HepG2 (cell line): ENCODE data around the gene COL27A1. TPM values are rescaled to one million over a fixed set of nuclear protein-coding genes. Genes with fewer than 3 reads are reported as not detected.

Experiments used
- ATAC-seq: fragments of 200-7000 bp; cut with Tn5 transposase; 3 replicates; pipeline ENCODE4 v1.9.1; 2020; ENCODE audit warnings: mild to moderate bottlenecking, moderate library complexity
- BruUV-seq: library from RNA; stranded (reverse); fragments of 400-500 nt; replicated peaks from 2 replicates; lab custom pipeline; 2021; lab: Mats Ljungman, UMichigan
- CTCF ChIA-PET: fragments of 300-600 bp; formaldehyde crosslinking; extraction: SDS; loops from one replicate; lab custom pipeline; 2021; ENCODE audit warnings: low total read pairs, inconsistent platforms, low intra/inter-chr PET ratio; lab: Yijun Ruan, JAX
- POLR2A ChIA-PET: fragments of 350-600 bp; sonication (Branson Sonifier 250); formaldehyde crosslinking; loops from one replicate; lab custom pipeline; 2020; ENCODE audit warnings: antibody characterized with exemption, inconsistent platforms; lab: Yijun Ruan, JAX
- DNase-seq: peaks from one replicate; pipeline ENCODE4 v3.0.0-alpha.2; 2015; ENCODE audit warnings: low spot score
- FAIRE-seq: peaks from 3 replicates; lab custom pipeline; 2011; peaks lifted over from hg19 to GRCh38; lab: Jason Lieb, UNC
- H2AFZ ChIP-seq: one replicate; pipeline ENCODE4 v1.6.1; 2011; ENCODE audit warnings: low read length, inconsistent platforms
- H3K27ac ChIP-seq: fragments of 300-600 bp; 3 replicates; pipeline ENCODE4 v1.8.0; 2011; ENCODE audit warnings: mixed run types, mild to moderate bottlenecking, mixed read lengths, low read length, inconsistent platforms; ENCODE audit not compliant: insufficient read depth; ENCODE audit errors: extremely low read length
- H3K27me3 ChIP-seq, 2 experiments: fragments of 200-600 bp in 1 of 2; 2 replicates in 1 of 2; 3 replicates in 1 of 2; pipeline versions ENCODE4 v1.6.0 to v1.8.0; 2011; ENCODE audit warnings: low read length in 2 of 2, mild to moderate bottlenecking in 2 of 2, moderate library complexity in 2 of 2, inconsistent platforms in 1 of 2; ENCODE audit not compliant: insufficient read depth in 2 of 2, control insufficient read depth in 1 of 2
- H3K36me3 ChIP-seq, 2 experiments: fragments of 200-600 bp in 1 of 2; replicated peaks in 1 of 2; 2 replicates in 1 of 2; 3 replicates in 1 of 2; pipeline versions ENCODE4 v1.5.1 to v1.8.0; 2011; ENCODE audit warnings: low read length in 2 of 2, inconsistent platforms in 1 of 2; ENCODE audit not compliant: insufficient read depth in 2 of 2, control insufficient read depth in 1 of 2
- H3K4me1 ChIP-seq: 2 replicates; pipeline ENCODE4 v1.5.1; 2012; ENCODE audit warnings: low read length, inconsistent platforms; ENCODE audit not compliant: insufficient read depth
- H3K4me2 ChIP-seq: 2 replicates; pipeline ENCODE4 v1.6.0; 2011; ENCODE audit warnings: low read depth, low read length, inconsistent platforms
- H3K4me3 ChIP-seq, 3 experiments: fragments of 200-600 bp in 1 of 3; sonication (generic), shearing (Covaris generic) in 1 of 3; replicated peaks in 1 of 3; 2 replicates each; pipeline ENCODE4 v1.5.1; 2011 to 2016; ENCODE audit warnings: low read length in 3 of 3, inconsistent platforms in 2 of 3, low read depth in 2 of 3, mild to moderate bottlenecking in 2 of 3, control low read depth in 1 of 3, mixed read lengths in 1 of 3; ENCODE audit not compliant: insufficient read depth in 1 of 3
- H3K79me2 ChIP-seq: one replicate; pipeline ENCODE4 v1.6.1; 2011; ENCODE audit warnings: low read length, inconsistent platforms; ENCODE audit not compliant: insufficient read depth
- H3K9ac ChIP-seq: 2 replicates; pipeline ENCODE4 v1.6.0; 2011; ENCODE audit warnings: mild to moderate bottlenecking, low read depth, low read length, inconsistent platforms; ENCODE audit not compliant: insufficient read depth
- H3K9me3 ChIP-seq: 2 replicates; pipeline ENCODE4 v1.5.1; 2012; ENCODE audit warnings: mild to moderate bottlenecking, low read length
- H4K20me1 ChIP-seq: 2 replicates; pipeline ENCODE4 v1.6.0; 2011; ENCODE audit warnings: inconsistent platforms, mild to moderate bottlenecking, low read length, moderate library complexity; ENCODE audit not compliant: insufficient read depth
- AGO2 ChIP-seq: fragments of 200-400 bp; formaldehyde crosslinking; optimal IDR thresholded peaks from 2 replicates; pipeline ENCODE3; 2017; ENCODE audit warnings: mild to moderate bottlenecking, low read depth, low read length, moderate library complexity
- HHEX ChIP-seq: IDR thresholded peaks from 2 replicates; pipeline ENCODE4 v1.6.1; 2016; ENCODE audit warnings: control low read depth
- KAT8 ChIP-seq: IDR thresholded peaks from 2 replicates; pipeline ENCODE4 v1.6.1; 2016; ENCODE audit warnings: missing genetic modification reagents, missing compliant biosample characterization
- KLF15 ChIP-seq: sonication (generic); formaldehyde crosslinking; IDR thresholded peaks from 2 replicates; pipeline ENCODE4 v1.8.1; 2023; ENCODE audit warnings: borderline replicate concordance, mild to moderate bottlenecking, inconsistent platforms, missing genetic modification reagents, mixed read lengths
- RBM22 ChIP-seq: fragments of 200-400 bp; formaldehyde crosslinking; optimal IDR thresholded peaks from 2 replicates; pipeline ENCODE3; 2017; ENCODE audit warnings: mild to moderate bottlenecking, low read length, moderate library complexity
- SP1 ChIP-seq, 2 experiments: fragments of 450-650 bp in 1 of 2; sonication (generic) in 1 of 2; formaldehyde crosslinking in 1 of 2; IDR thresholded peaks; 2 replicates each; pipeline versions ENCODE4 v1.4.0 to v1.6.1; 2016 to 2020; ENCODE audit warnings: missing genetic modification reagents in 1 of 2
- ZNF589 ChIP-seq: sonication (generic); formaldehyde crosslinking; conservative IDR thresholded peaks from 2 replicates; pipeline ENCODE4 v1.8.0; 2022; ENCODE audit warnings: mild to moderate bottlenecking, moderate library complexity, missing genetic modification reagents
- WGBS: methylation state at CpG from one replicate; pipeline ENCODE4 v1.1.6; 2017; ENCODE audit warnings: low lambda C conversion rate; 5-methylcytosine and 5-hydroxymethylcytosine counted together
- in situ Hi-C: cut with HindIII; loops from 2 replicates; pipeline ENCODE4 v1.10.0; 2017; ENCODE audit warnings: low pct_unique_long_range_greater_than_20kb; ENCODE audit not compliant: extremely low pct_ligation_motif_present
- intact Hi-C: fragments of 100-400 bp; cut with micrococcal nuclease; formaldehyde crosslinking; loops from one replicate; pipeline ENCODE4 v1.10.0; 2022; ENCODE audit not compliant: unreplicated experiment
- polyA plus RNA-seq, 8 experiments: library from polyadenylated mRNA; depleted of rRNA in 3 of 8; stranded (reverse) in 7 of 8; unstranded in 1 of 8; fragments of >200 nt; fragmentation: Illumina TruSeq in 4 of 8; extraction: Trizol in 4 of 8; gene quantifications; 2 replicates each; pipeline versions ENCODE4 v1.2.1 to v1.2.3, GENCODE V29; 2011 to 2016; ENCODE audit warnings: low read depth in 4 of 8, missing spikeins in 1 of 8, mixed read lengths in 1 of 8; ENCODE audit not compliant: insufficient read depth in 1 of 8
- total RNA-seq, 5 experiments: library from RNA; depleted of rRNA; stranded (reverse); fragments of >200 nt; fragmentation: Illumina TruSeq; extraction: Trizol; gene quantifications; 2 replicates each; pipeline ENCODE4 v1.2.3, GENCODE V29; 2016; ENCODE audit warnings: low read depth in 1 of 5
- TF ChIP-seq, protein P1 (sequence below): sonication (generic); formaldehyde crosslinking; IDR thresholded peaks from 2 replicates; pipeline ENCODE4 v1.4.0; 2020; ENCODE audit warnings: missing genetic modification reagents
- TF ChIP-seq, protein P2 (sequence below): sonication (generic); formaldehyde crosslinking; IDR thresholded peaks from 2 replicates; pipeline ENCODE4 v1.5.1; 2020; ENCODE audit warnings: mild to moderate bottlenecking, moderate library complexity, missing genetic modification reagents

The COL27A1 gene
- total and polyA plus RNA-seq, 2 of the 13 experiments (the other 11 are each of a cell fraction or from before 2014, with no cell fraction given): 71.3 to 89.1 TPM

DNA sequence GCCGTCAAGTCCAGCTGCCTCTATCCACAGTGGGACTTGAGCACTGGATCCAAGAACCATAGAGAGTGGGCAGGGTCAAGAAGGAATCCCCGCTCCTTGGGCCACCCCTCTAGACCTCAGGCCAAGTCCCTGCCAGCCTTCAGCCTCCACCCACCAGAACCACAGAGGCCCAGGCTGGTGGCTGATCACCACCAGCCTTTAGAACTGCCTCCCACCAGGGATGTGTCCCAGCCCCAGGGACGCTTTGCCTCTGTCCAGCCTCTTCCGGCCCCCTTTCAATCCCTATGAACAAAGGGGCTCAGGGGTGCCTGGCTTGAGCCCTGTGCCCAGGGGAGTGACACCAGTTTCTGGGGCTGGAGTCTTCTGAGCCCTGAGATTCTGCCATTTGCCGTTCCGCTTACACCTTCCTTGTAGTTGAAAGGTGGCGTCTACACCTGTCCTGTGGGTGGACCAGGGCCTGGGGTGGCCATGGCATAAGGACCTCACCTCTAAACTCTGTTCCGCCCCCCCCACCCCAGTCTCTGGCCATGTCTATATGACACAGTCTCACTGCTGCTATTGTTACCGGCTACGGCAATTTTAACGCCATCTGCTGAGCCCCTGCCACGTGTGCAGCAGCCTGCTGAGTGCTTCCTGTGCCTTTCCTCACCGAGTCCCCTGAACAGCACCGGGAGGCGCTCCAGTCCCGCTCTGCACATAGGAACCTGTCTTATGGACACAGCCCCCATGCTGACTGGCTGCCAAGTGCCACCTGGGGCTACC, 131.8 kb downstream of the COL27A1 start:
- BruUV-seq: no TSS peak
- Histone ChIP-seq H3K4me2 (no peak overlapping the region), H4K20me1 (no peaks in the 10 kb centered on the region), H3K36me3 (peaks cover 50 to 80% of the 10 kb centered on the region in 2 experiments), H3K9ac (no peak overlapping the region), H3K4me3 (no peak overlapping the region), H3K27me3 (no peaks in the 10 kb centered on the region), H3K27ac (no peak overlapping the region), H3K4me1 (no peaks in the 10 kb centered on the region), H3K9me3 (no peaks in the 10 kb centered on the region), H3K79me2 (no peaks in the 10 kb centered on the region), H2AFZ (no peak overlapping the region)
- ChIA-PET CTCF (no interaction called here), POLR2A (interaction anchor here (1.4 kb wide), 1 partner anchor 205 kb away, joined by 3 read pairs; no protein-coding TSS in a partner anchor)
- in situ Hi-C loops: no loop called here
- FAIRE-seq (no peak), ATAC-seq (no peak), DNase-seq (no peak)
- intact Hi-C loops: no loop called here
- 96% methylated on average over 14 of the region's 16 CpGs for WGBS
- TF ChIP-seq KLF15 (CRISPR knock-in tag): no peak
- peak; percentile 58 for TF ChIP-seq AGO2
- peak; percentile 52 for TF ChIP-seq RBM22
- TF ChIP-seq, protein P1, sequence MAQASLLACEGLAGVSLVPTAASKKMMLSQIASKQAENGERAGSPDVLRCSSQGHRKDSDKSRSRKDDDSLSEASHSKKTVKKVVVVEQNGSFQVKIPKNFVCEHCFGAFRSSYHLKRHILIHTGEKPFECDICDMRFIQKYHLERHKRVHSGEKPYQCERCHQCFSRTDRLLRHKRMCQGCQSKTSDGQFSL (CRISPR knock-in tag): peak; percentile 35; the same call in 1 of the 2 replicates
- TF ChIP-seq HHEX (CRISPR knock-in tag): no peak
- no peak for TF ChIP-seq ZNF589 (CRISPR knock-in tag)

DNA sequence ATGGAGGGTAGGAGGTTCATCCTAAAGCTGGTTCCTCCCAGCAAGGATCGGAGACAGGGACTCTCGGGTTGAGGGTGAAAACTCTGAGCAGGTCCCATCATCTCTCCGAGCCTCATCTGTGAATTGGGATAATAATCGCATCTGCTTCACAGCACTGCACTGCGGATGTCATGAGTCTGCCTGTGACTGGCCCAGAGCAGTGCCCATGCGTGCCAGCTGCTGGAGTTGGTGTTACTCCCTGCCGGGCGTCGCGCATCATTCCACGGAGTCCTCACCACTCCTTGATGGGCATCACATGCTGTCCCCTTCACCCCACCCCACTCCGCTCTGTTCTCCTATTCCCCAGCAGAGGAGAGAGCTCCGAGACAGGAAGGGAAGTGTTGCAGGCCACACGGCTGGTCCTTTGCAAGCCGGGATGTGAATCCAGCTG, 132.4 kb downstream of the COL27A1 start:
- H3K4me1 ChIP-seq: no peaks in the 10 kb centered on the region
- H3K9ac ChIP-seq: no peak overlapping the region
- BruUV-seq: no TSS peak
- H3K36me3 ChIP-seq: peaks cover 51 to 80% of the 10 kb centered on the region in 2 experiments
- no peak overlapping the region for H3K27ac ChIP-seq
- FAIRE-seq (no peak), DNase-seq (no peak), ATAC-seq (no peak)
- in situ Hi-C loops (no loop called here), intact Hi-C loops (no loop called here)
- H3K79me2 ChIP-seq: no peaks in the 10 kb centered on the region
- H3K9me3 ChIP-seq: no peaks in the 10 kb centered on the region
- H4K20me1 ChIP-seq: no peaks in the 10 kb centered on the region
- POLR2A ChIA-PET: interaction anchor here (1.4 kb wide), 1 partner anchor 205 kb away, joined by 3 read pairs; no protein-coding TSS in a partner anchor
- CTCF ChIA-PET: no interaction called here
- H3K27me3 ChIP-seq: no peaks in the 10 kb centered on the region
- WGBS: 97% methylated on average over 11 of the region's 15 CpGs
- H3K4me3 ChIP-seq: no peak overlapping the region
- H3K4me2 ChIP-seq: no peak overlapping the region
- TF ChIP-seq KAT8 (CRISPR knock-in tag): no peak
- TF ChIP-seq SP1 (IDR thresholded peaks at IDR 0.05): no peak
- no peak for TF ChIP-seq SP1 (CRISPR knock-in tag; IDR thresholded peaks at IDR 0.05)
- TF ChIP-seq, protein P2, sequence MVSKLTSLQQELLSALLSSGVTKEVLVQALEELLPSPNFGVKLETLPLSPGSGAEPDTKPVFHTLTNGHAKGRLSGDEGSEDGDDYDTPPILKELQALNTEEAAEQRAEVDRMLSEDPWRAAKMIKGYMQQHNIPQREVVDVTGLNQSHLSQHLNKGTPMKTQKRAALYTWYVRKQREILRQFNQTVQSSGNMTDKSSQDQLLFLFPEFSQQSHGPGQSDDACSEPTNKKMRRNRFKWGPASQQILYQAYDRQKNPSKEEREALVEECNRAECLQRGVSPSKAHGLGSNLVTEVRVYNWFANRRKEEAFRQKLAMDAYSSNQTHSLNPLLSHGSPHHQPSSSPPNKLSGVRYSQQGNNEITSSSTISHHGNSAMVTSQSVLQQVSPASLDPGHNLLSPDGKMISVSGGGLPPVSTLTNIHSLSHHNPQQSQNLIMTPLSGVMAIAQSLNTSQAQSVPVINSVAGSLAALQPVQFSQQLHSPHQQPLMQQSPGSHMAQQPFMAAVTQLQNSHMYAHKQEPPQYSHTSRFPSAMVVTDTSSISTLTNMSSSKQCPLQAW: no peak
- H2AFZ ChIP-seq: no peak overlapping the region
